HG02970 (cell line): ENCODE measurements around the gene HDAC1.
A peak's percentile ranks its signal among the peaks of the same experiment; 100 is the strongest.
"Not testable (repeated sequence)": the region's sequence is repeated elsewhere in the genome, so short reads cannot be mapped to it uniquely, and the experiment has no call there.

Source experiments
- ATAC-seq: cut with Tn5 transposase; IDR thresholded peaks from one replicate; pipeline ENCODE4 v1.9.1; 2021; ENCODE audit warnings: mild to moderate bottlenecking, moderate library complexity, moderate number of reproducible peaks; ENCODE audit not compliant: unreplicated experiment, low FRiP score

HDAC1 gene

GRCh38 chr1:32291708-32292538 is at the start of gene HDAC1:
TSS of gene HDAC1 (plus strand) at chr1:32292083. CDS start at chr1:32292170, 87 bp downstream.
- ATAC-seq: peak; percentile 94

GRCh38 chr1:32242341-32242851 is 49.5 kb upstream of the HDAC1 start:
- ATAC-seq: no peak

- no peak for ATAC-seq
These were observed 45.0 kb upstream of the HDAC1 start, which contains the start of gene FAM167B for GRCh38 chr1:32246888-32247273. TSS of gene FAM167B (plus strand) at chr1:32247222. CDS start at chr1:32247422, 200 bp downstream.

GRCh38 chr1:32247452-32247851 is 44.4 kb upstream of the HDAC1 start:
- ATAC-seq: no peak

- no peak for ATAC-seq
These were observed 43.6 kb upstream of the HDAC1 start for GRCh38 chr1:32247983-32248889.

GRCh38 chr1:32249831-32250525 is 41.9 kb upstream of the HDAC1 start:
- ATAC-seq: peak; percentile 46

- ATAC-seq: no peak
These were observed 40.8 kb upstream of the HDAC1 start, which contains the start of gene LCK for GRCh38 chr1:32250893-32251716. TSS of gene LCK (plus strand) at chr1:32251265. CDS start at chr1:32274330, 23,065 bp downstream.

- ATAC-seq: no peak
These were observed 36.5 kb upstream of the HDAC1 start for GRCh38 chr1:32255072-32256071.

- ATAC-seq: no peak
These were observed 35.2 kb upstream of the HDAC1 start for GRCh38 chr1:32256473-32257226.

- ATAC-seq: no peak
These were observed 34.7 kb upstream of the HDAC1 start for GRCh38 chr1:32257227-32257508.

- not testable (repeated sequence) for ATAC-seq
These were observed 28.7 kb upstream of the HDAC1 start for GRCh38 chr1:32263236-32263593.

- no peak for ATAC-seq
These were observed 28.1 kb upstream of the HDAC1 start for GRCh38 chr1:32263744-32264143.

GRCh38 chr1:32265846-32266245 is 26.0 kb upstream of the HDAC1 start:
- ATAC-seq: no peak

GRCh38 chr1:32266921-32267591 is 24.8 kb upstream of the HDAC1 start:
- ATAC-seq: no peak

- ATAC-seq: no peak
These were observed 22.1 kb upstream of the HDAC1 start for GRCh38 chr1:32269744-32270143.

- ATAC-seq: no peak
These were observed 19.1 kb upstream of the HDAC1 start for GRCh38 chr1:32272557-32273390.
